Spleen (tissue), 7 donors: ENCODE measurements around the gene ADAMTS14.

ENCODE experiments used
- CTCF ChIP-seq, 11 experiments: fragments of 200-600 bp in 7 of 11; fragments of 450-650 bp in 4 of 11; sonication (generic) in 4 of 11; IDR thresholded peaks in 8 of 11; conservative IDR thresholded peaks in 3 of 11; 1 replicate in 7 of 11; 2 replicates in 4 of 11; pipeline versions ENCODE4 v1.4.0 to v1.8.0; 2016 to 2021; ENCODE audit warnings: antibody characterized with exemption in 11 of 11, inconsistent platforms in 4 of 11, mild to moderate bottlenecking in 1 of 11
- POLR2A ChIP-seq, 3 donors: fragments of 450-650 bp; IDR thresholded peaks; one replicate each; pipeline ENCODE4 v1.5.1; 2017; ENCODE audit warnings: antibody characterized with exemption in 3 of 3, mild to moderate bottlenecking in 1 of 3
- POLR2AphosphoS5 ChIP-seq, 3 donors: sonication (generic); formaldehyde crosslinking; IDR thresholded peaks; one replicate each; pipeline ENCODE4 v1.5.1; 2017; ENCODE audit warnings: antibody characterized with exemption in 3 of 3
- donor health status: DM: no; HTN: no; CAD: no; lungs with moderate emphysema.
- donor health status: DM: no; HTN: no; CAD: no.
- donor health status: DM: no; HTN: no; CAD: no.

- TF ChIP-seq POLR2A (IDR thresholded peaks at IDR 0.05): no peak
- TF ChIP-seq CTCF (IDR thresholded peaks at IDR 0.05 in 8 of 11, conservative IDR thresholded peaks at IDR 0.05 in 3 of 11): no peak
- TF ChIP-seq POLR2AphosphoS5 (IDR thresholded peaks at IDR 0.05): no peak
Observed at GRCh38 chr10:70738006-70738760, 65.9 kb downstream of the ADAMTS14 start.
